ENCODE data around the gene DUSP11. TPM values are rescaled to one million over a fixed set of nuclear protein-coding genes. Genes with fewer than 3 reads are reported as not detected.

DUSP11 gene
- 35.8 and 41.7 TPM in 2 replicates for total RNA-seq

DNA sequence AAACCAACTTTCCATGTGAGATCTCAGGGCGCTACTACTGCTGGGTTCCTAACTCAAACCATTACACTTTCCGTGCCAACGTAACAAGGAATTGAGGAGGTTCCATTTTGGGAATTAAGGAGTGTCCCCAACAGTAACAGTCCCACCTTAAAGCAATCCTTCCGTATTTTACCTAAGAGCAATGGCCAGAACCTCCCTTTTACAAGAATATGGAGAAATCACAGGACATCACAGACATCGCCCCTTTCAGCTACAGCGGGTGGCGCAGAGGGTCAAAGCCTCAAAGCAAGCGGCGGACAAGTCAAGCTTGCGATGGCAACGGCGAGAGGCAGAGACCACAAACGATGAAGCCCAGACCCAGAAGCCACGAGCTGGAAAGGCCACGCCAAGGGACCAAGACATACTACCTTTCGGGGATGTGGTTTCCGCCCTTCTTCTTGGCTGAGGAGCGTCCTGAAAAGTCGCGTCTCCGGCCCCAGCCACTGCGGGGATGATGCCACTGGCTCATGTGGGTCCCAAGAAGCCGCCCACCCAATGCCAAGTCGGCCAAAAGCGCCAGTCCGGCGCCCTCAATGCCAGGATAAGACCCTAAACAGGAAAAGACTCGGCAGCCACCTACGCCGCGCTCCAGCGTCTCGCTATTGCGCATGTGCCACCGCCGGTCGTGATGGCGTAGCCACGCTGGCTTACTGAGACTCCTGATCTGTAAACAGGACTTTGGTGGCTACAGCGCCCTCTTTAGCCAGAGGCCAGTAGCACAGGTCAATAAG is at the start of gene DUSP11:
Gene DUSP11 (minus strand): TSS at position 637 of the 770 bp plus-strand sequence. CDS start 129 bp downstream, at position 508.

DNA sequence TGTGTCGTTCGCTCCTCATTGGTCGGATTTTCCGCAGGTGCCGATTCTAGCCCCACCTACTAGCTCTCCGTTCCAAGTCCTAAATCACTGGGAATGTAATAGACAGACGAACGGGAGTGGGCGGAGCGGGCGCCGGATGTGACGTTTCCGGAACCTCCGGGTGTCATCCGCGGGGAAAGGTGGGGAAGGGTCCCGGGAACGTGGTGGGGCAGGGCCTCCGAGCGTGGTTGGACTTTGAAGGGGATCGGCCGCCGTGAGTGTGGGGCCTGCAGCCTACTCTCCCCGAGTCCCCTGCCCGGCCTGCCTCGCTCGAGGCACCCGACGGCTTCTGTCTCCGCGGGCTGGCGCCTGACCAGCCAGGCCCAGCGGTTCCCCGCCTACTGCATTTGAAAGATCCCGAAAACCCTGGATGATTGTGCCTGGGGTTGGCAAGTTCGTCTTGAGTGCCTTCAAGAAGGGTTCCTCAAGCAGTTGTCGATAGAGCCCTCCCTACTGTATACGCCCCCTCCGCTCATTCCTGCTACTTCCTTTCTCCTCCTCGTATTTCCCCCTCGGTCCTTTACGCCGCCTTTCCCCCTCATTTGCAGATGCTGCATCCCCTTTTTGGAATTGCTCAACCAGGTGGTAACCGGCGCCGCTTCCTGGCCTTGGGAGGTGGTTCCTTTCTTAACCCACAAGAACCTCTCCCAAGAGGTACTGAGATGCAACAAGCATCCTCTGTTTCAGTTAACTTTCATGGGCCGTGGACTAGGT is 49.1 kb upstream of the DUSP11 start, which contains the start of gene STAMBP:
Gene STAMBP (plus strand): TSS at position 144 of the 753 bp plus-strand sequence. CDS start 1,896 bp downstream, outside the sequence.

DNA sequence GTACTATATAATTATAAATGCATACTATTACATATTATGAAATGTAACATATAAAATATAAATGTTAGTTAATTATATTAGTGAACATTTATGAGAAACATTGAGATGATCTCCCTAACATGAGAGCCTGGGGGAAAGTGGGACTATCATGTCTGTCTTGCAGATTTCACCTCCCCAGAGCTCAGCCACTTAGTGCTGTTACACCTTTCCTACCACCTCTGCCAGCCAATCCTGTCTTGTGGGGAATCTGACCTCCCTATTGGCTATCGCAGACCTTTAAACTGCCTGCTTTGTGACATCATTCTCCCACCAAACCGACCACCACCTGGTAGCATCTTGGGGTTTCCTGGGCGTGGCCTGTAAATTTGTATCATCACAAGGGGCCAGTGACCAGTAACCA is 4.0 kb upstream of the DUSP11 start, which contains the start of gene C2orf78:
Gene C2orf78 (plus strand): TSS at position 301 of the 400 bp plus-strand sequence. CDS start 127 bp downstream, outside the sequence.

DNA sequence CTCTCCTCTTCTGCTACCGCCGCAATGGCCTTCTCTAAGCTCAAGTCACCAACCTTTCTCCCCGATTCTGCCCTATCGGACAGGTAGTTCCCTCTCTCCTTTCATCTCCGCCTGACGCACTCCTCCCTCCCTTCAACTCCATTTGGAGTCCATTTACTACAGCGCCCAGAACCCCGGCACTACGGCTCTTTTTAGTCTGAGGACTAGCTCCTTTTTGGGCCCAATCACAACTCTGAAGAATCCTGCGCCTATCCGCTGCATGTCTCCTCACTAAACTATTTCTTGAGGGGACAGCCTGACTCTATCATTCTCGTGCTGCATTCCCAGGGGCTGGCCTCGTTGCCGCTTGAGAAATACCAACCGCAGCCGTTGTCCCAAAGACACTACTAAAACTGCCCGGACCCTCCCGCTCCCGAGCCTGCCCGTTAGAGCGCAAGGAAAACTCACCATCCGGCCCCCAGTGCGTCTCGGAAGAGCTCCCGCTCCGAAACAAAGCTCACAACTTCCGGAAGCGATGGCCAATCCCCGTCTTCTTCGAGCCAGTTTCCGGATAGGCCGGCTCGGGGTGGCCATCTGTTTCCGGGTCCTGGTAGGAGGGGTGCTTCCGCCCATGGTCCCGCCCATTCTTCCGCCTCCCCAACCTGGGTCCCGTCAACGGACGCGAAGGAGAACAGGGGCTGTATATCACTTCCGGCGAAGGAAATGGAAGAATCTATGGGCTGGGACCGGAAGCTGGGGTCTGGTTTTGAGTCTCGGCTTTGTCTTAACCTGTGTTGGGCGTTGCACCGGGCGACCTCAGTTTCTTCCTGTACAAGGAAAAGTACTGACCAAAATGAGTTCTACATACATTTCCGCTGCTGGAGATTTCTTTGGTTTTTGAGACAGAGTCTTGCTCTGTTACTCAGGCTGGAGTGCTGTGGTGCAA is 42.8 kb downstream of the DUSP11 start, which contains the start of gene TPRKB:
Gene TPRKB (minus strand): TSS at position 491 of the 925 bp plus-strand sequence. CDS start 2,776 bp downstream, outside the sequence.

Other genes starting within 250 kb of the DUSP11 start
- gene NAT8, start 137.7 kb downstream of the DUSP11 start, total RNA-seq, result not detected in 2 replicates
- gene TPRKB, start 42.8 kb downstream of the DUSP11 start, total RNA-seq, result 9.6 and 18.0 TPM in 2 replicates
- gene C2orf78, start 4.1 kb upstream of the DUSP11 start, total RNA-seq, result not detected in 2 replicates
- 26.3 and 29.1 TPM in 2 replicates for gene STAMBP, start 48.9 kb upstream of the DUSP11 start, total RNA-seq
- 7.2 and 8.0 TPM in 2 replicates for gene ACTG2, start 112.9 kb upstream of the DUSP11 start, total RNA-seq
- gene DGUOK, start 146.8 kb upstream of the DUSP11 start, total RNA-seq, result 48.4 and 49.5 TPM in 2 replicates
- gene TET3, start 204.8 kb upstream of the DUSP11 start, total RNA-seq, result 2.7 and 4.4 TPM in 2 replicates